ENCODE data around the gene MEF2A.

Gene MEF2A

DNA sequence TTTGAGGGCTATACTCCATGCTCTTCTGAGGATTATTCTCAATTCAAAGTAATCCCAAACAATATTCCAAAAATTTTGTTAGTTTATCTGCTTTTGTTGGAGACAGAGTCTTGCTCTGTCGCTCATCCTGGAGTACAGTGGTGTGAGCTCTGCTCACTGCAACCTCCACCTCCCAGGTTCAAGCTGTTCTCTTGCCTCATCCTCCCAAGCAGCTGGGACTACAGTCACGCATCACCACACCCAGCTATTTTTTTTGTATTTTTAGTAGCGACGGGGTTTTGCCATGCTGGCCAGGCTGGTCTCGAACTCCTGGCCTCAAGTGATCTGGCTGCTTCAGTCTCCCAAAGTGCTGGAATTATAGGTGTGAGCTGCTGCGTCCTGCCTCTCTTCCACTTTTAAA lies 39.1 kb downstream of the MEF2A start:
- in situ Hi-C loops (cut with MboI; ENCODE audit: low sequenced_read_pairs) = no loop called here
- Histone ChIP-seq H3K4me3 (no peak overlapping the region), H3K27me3 (ENCODE audit: low read depth) (no peaks in the 10 kb centered on the region), H3K9me3 (no peaks in the 10 kb centered on the region), H3K36me3 (replicated peaks) (peaks cover 5% of the 10 kb centered on the region; the same call in 1 of the 2 replicates), H3K4me1 (peaks cover 13% of the 10 kb centered on the region)
- no peak for DNase-seq (ENCODE audit: low spot score in 2 of 2)

- no peaks in the 10 kb centered on the region for H3K9me3 ChIP-seq
- H3K4me1 ChIP-seq = peaks cover 13% of the 10 kb centered on the region
- H3K4me3 ChIP-seq = no peak overlapping the region
- in situ Hi-C loops (cut with MboI; ENCODE audit: low sequenced_read_pairs) = no loop called here
- DNase-seq (ENCODE audit: low spot score in 2 of 2) = no peak
- no peaks in the 10 kb centered on the region for H3K27me3 ChIP-seq (ENCODE audit: low read depth)
- H3K36me3 ChIP-seq (replicated peaks) = 0 out of 2 replicates have a peak, but pooled peaks cover under 1% of the 10 kb centered on the region
These were observed 39.7 kb downstream of the MEF2A start for GRCh38 chr15:99605490-99605931.

- Histone ChIP-seq H3K36me3 (replicated peaks) (no peaks in the 10 kb centered on the region), H3K4me1 (peaks cover 13% of the 10 kb centered on the region), H3K27me3 (ENCODE audit: low read depth) (no peaks in the 10 kb centered on the region), H3K9me3 (no peaks in the 10 kb centered on the region), H3K4me3 (no peak overlapping the region)
- no peak for DNase-seq (ENCODE audit: low spot score in 2 of 2)
- in situ Hi-C loops (cut with MboI; ENCODE audit: low sequenced_read_pairs) = no loop called here
These were observed 40.2 kb downstream of the MEF2A start for GRCh38 chr15:99605990-99606389.

GRCh38 chr15:99606646-99607045 lies 40.9 kb downstream of the MEF2A start:
- H3K36me3 ChIP-seq (replicated peaks) = no peaks in the 10 kb centered on the region
- in situ Hi-C loops (cut with MboI; ENCODE audit: low sequenced_read_pairs) = no loop called here
- no peak for DNase-seq (ENCODE audit: low spot score in 2 of 2)
- no peaks in the 10 kb centered on the region for H3K9me3 ChIP-seq
- no peak overlapping the region for H3K4me3 ChIP-seq
- H3K4me1 ChIP-seq = peaks cover 13% of the 10 kb centered on the region
- no peaks in the 10 kb centered on the region for H3K27me3 ChIP-seq (ENCODE audit: low read depth)

DNA sequence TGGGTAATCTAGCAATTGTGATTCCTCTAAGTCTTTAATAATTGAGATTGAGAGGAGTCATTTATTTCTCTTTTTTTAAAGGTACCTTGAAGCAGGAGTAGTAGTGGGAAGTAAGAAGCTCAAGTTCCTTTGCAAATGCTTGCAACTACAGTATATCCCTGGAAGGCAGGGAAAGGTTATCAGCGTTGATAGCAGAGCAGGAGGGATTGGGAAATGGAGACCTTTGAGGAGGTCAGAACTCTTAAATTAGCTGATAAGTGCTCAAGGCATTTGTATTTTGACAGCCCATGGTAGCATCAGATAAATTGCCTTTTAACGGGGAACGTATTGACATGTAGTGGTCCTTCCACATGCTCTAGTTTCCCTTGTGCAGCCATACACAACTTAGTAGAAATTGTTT lies 47.7 kb downstream of the MEF2A start:
- no peaks in the 10 kb centered on the region for H3K27me3 ChIP-seq (ENCODE audit: low read depth)
- H3K9me3 ChIP-seq = no peaks in the 10 kb centered on the region
- no peaks in the 10 kb centered on the region; the same call in 1 of the 2 replicates for H3K4me1 ChIP-seq
- no peak overlapping the region for H3K4me3 ChIP-seq
- DNase-seq (ENCODE audit: low spot score in 2 of 2) = no peak
- in situ Hi-C loops (cut with MboI; ENCODE audit: low sequenced_read_pairs) = no loop called here
- H3K36me3 ChIP-seq (replicated peaks) = no peaks in the 10 kb centered on the region

DNA sequence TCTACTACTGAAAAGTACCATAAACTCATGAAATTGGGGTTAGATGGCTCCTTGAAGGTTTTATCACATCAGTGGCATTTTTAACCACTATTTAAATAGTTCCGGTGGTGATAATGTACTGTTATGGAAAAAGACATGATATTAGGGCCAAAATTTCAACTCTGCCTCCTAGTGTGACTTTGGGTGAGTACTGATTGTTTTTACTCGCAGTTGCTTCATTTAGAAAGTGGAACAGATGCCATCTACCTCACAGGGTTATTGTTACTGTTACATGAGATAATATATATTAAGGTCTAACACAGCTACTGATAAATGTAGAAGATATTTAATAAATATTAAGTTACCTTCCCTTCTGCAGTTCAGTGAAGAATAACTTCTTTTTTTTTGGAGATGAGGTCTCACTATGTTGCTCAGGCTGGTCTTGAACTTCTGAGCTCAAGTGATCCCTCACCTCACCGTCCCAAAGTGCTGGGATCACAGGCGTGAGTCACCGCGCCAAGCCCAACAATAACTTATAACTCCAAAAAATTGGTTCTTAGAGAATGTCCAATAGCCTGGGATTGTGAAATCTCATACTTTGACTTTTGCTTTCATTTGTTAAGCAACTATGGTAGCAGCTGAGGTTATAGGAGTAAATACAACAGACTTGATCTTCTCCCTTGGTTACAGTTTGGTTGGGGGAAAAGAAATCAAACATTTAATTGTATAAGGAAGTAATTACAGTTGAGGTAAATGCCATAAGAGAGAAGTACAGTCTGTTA lies 48.3 kb downstream of the MEF2A start:
- H3K4me3 ChIP-seq = no peak overlapping the region
- DNase-seq (ENCODE audit: low spot score in 2 of 2) = no peak
- no peaks in the 10 kb centered on the region for H3K27me3 ChIP-seq (ENCODE audit: low read depth)

DNA sequence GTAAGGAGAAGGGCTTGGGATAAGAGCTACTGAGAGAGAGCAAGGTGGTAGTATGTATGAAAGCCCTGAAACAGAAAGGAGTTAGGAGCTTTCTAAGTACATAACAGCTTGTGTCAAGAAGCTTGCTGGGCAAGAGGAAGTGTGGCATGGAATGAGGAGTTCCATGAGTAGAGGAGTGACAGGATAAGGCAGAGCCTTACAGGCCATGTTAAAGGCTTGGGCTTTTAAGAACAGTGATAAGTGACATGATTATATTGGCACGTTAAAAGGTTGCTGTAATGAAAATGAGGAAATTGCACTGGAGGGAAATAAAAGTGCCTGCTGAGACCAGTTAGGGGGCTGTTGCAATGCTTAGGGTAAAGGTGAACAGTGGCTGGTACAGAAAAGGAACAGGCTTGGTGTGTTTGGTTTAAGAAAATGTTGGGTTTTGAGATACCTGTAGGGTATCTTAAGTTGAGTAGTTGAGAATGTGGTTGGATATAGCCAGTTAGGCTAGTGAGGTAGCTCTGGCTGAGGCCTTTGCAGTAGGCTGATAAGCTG lies 49.0 kb downstream of the MEF2A start:
- H3K9me3 ChIP-seq = no peaks in the 10 kb centered on the region
- no peaks in the 10 kb centered on the region for H3K27me3 ChIP-seq (ENCODE audit: low read depth)
- no peak for DNase-seq (ENCODE audit: low spot score in 2 of 2)
- no peaks in the 10 kb centered on the region for H3K36me3 ChIP-seq (replicated peaks)
- no peaks in the 10 kb centered on the region; the same call in 1 of the 2 replicates for H3K4me1 ChIP-seq
- H3K4me3 ChIP-seq = no peak overlapping the region
- in situ Hi-C loops (cut with MboI; ENCODE audit: low sequenced_read_pairs) = no loop called here

More for the DNA sequence above, 48.3 kb downstream of the MEF2A start:
- no peaks in the 10 kb centered on the region for H3K36me3 ChIP-seq (replicated peaks)
- no peaks in the 10 kb centered on the region for H3K9me3 ChIP-seq
- in situ Hi-C loops (cut with MboI; ENCODE audit: low sequenced_read_pairs) = no loop called here
- H3K4me1 ChIP-seq = no peaks in the 10 kb centered on the region; the same call in 1 of the 2 replicates

- Histone ChIP-seq H3K27me3 (ENCODE audit: low read depth) (no peaks in the 10 kb centered on the region), H3K9me3 (no peaks in the 10 kb centered on the region), H3K4me1 (no peaks in the 10 kb centered on the region; the same call in 1 of the 2 replicates), H3K36me3 (replicated peaks) (no peaks in the 10 kb centered on the region), H3K4me3 (no peak overlapping the region)
- no peak for DNase-seq (ENCODE audit: low spot score in 2 of 2)
- in situ Hi-C loops (cut with MboI; ENCODE audit: low sequenced_read_pairs) = no loop called here
These were observed 49.7 kb downstream of the MEF2A start for GRCh38 chr15:99615460-99615859.

DNA sequence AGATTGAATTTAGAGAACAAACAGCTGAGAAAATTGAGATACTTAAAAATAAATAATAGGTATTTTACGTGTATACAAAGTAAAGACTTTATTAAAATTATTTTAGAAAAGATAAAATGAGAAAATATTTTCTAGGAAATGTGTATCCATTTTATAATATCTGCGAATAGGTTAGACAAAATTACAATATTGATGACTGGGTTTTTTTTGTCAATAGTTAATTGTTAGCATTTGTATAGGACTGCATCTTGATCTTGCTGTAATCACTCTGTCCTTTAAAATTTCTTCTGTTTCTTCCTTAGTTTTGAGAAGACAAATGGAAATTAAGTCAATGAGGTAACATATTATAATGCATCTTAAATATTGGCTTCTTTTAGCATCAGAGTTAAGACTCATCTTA lies 50.3 kb downstream of the MEF2A start:
- Histone ChIP-seq H3K36me3 (replicated peaks) (no peaks in the 10 kb centered on the region), H3K4me1 (no peaks in the 10 kb centered on the region; the same call in 1 of the 2 replicates), H3K27me3 (ENCODE audit: low read depth) (no peaks in the 10 kb centered on the region), H3K4me3 (no peak overlapping the region), H3K9me3 (no peaks in the 10 kb centered on the region)
- in situ Hi-C loops (cut with MboI; ENCODE audit: low sequenced_read_pairs) = no loop called here
- DNase-seq (ENCODE audit: low spot score in 2 of 2) = no peak

- Histone ChIP-seq H3K4me3 (no peak overlapping the region), H3K27me3 (ENCODE audit: low read depth) (no peaks in the 10 kb centered on the region), H3K9me3 (no peaks in the 10 kb centered on the region), H3K36me3 (replicated peaks) (no peaks in the 10 kb centered on the region), H3K4me1 (no peaks in the 10 kb centered on the region; the same call in 1 of the 2 replicates)
- no peak for DNase-seq (ENCODE audit: low spot score in 2 of 2)
- in situ Hi-C loops (cut with MboI; ENCODE audit: low sequenced_read_pairs) = no loop called here
These were observed 51.1 kb downstream of the MEF2A start for GRCh38 chr15:99616773-99617342.

GRCh38 chr15:99618941-99619411 lies 53.2 kb downstream of the MEF2A start:
- no peaks in the 10 kb centered on the region for H3K9me3 ChIP-seq
- H3K4me1 ChIP-seq = no peaks in the 10 kb centered on the region; the same call in 1 of the 2 replicates
- no peak for DNase-seq (ENCODE audit: low spot score in 2 of 2)
- 0 out of 2 replicates have a peak, but pooled peaks cover under 1% of the 10 kb centered on the region for H3K36me3 ChIP-seq (replicated peaks)
- H3K27me3 ChIP-seq (ENCODE audit: low read depth) = no peaks in the 10 kb centered on the region
- in situ Hi-C loops (cut with MboI; ENCODE audit: low sequenced_read_pairs) = no loop called here
- H3K4me3 ChIP-seq = no peak overlapping the region

DNA sequence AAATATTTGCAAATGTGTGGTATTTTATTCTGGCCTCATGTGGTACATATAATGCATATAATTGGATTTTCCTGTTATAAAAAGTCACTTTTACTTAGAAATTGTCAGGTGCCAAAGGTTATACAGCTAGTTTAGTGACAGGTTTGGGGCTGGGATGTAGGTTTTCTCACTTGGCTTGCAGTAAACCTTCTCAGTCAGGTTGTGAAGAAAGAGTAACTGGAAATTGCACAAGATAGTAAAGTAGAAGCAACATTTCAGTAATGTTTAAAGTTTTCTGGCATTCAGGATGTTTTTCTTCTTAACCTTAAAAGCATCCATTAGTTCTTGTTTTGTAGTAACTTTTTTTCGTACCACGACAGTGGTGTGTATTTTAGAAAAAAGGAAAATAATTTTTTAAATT lies 53.9 kb downstream of the MEF2A start:
- no peak overlapping the region for H3K4me3 ChIP-seq
- DNase-seq (ENCODE audit: low spot score in 2 of 2) = no peak
- H3K36me3 ChIP-seq (replicated peaks) = peaks cover 4% of the 10 kb centered on the region; the same call in 1 of the 2 replicates
- no peaks in the 10 kb centered on the region; the same call in 1 of the 2 replicates for H3K9me3 ChIP-seq
- H3K27me3 ChIP-seq (ENCODE audit: low read depth) = no peaks in the 10 kb centered on the region
- no peaks in the 10 kb centered on the region; the same call in 1 of the 2 replicates for H3K4me1 ChIP-seq
- in situ Hi-C loops (cut with MboI; ENCODE audit: low sequenced_read_pairs) = no loop called here

DNA sequence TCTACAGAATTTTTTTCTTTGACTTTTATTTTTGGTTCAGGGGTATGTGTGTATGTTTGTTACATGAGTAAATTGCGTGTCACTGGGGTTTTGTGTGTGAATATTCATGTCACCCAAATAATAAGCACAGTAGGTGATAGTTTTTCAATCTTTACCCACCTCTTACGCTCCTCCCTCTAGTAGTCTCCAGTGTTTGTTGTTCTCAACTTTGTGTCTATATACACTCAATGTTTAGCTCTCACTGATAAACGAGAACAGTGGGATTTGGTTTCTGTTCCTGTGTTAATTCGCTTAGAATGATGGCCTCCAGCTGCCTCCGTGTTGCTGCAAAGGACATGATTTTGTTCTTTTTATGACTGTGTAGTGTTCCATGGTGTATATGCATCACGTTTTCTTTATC lies 54.4 kb downstream of the MEF2A start:
- DNase-seq (ENCODE audit: low spot score in 2 of 2) = no peak
- Histone ChIP-seq H3K4me1 (no peaks in the 10 kb centered on the region; the same call in 1 of the 2 replicates), H3K9me3 (no peaks in the 10 kb centered on the region; the same call in 1 of the 2 replicates), H3K4me3 (no peak overlapping the region), H3K36me3 (replicated peaks) (peaks cover 4% of the 10 kb centered on the region; the same call in 1 of the 2 replicates), H3K27me3 (ENCODE audit: low read depth) (no peaks in the 10 kb centered on the region)
- in situ Hi-C loops (cut with MboI; ENCODE audit: low sequenced_read_pairs) = no loop called here

- Histone ChIP-seq H3K27me3 (ENCODE audit: low read depth) (no peaks in the 10 kb centered on the region), H3K36me3 (replicated peaks) (peaks cover 4% of the 10 kb centered on the region; the same call in 1 of the 2 replicates), H3K4me3 (no peak overlapping the region), H3K4me1 (no peaks in the 10 kb centered on the region; the same call in 1 of the 2 replicates), H3K9me3 (no peaks in the 10 kb centered on the region; the same call in 1 of the 2 replicates)
- in situ Hi-C loops (cut with MboI; ENCODE audit: low sequenced_read_pairs) = no loop called here
- DNase-seq (ENCODE audit: low spot score in 2 of 2) = no peak
These were observed 56.0 kb downstream of the MEF2A start for GRCh38 chr15:99621767-99622166.
